Small intestine (tissue), 7 donors: ENCODE measurements around the gene NANOS1. TPM values are rescaled to one million over a fixed set of nuclear protein-coding genes. Genes with fewer than 3 reads are reported as not detected.

Experiments used
- DNase-seq, 2 donors: peaks; one replicate each; pipeline versions ENCODE4 v3.0.0 to v3.0.0-alpha.2; 2013
- FAIRE-seq: peaks from 2 replicates; lab custom pipeline; 2012; peaks lifted over from hg19 to GRCh38; lab: Jason Lieb, UNC
- H3K27ac ChIP-seq, 3 donors: one replicate each; pipeline ENCODE4 v1.5.1; 2013; ENCODE audit warnings: low read length in 2 of 3, mild to moderate bottlenecking in 2 of 3, control low read depth in 1 of 3, inconsistent platforms in 1 of 3, low read depth in 1 of 3, moderate library complexity in 1 of 3
- H3K27me3 ChIP-seq, 3 donors: one replicate each; pipeline ENCODE4 v1.6.1; 2013; ENCODE audit warnings: low read length in 3 of 3, inconsistent platforms in 1 of 3; ENCODE audit not compliant: control insufficient read depth in 3 of 3, insufficient read depth in 3 of 3
- H3K36me3 ChIP-seq, 3 donors: one replicate each; pipeline ENCODE4 v1.6.1; 2013; ENCODE audit warnings: low read length in 3 of 3, inconsistent platforms in 1 of 3, low read depth in 1 of 3, mild to moderate bottlenecking in 1 of 3, moderate library complexity in 1 of 3; ENCODE audit not compliant: control insufficient read depth in 3 of 3, insufficient read depth in 2 of 3
- H3K4me1 ChIP-seq, 3 donors: one replicate each; pipeline ENCODE4 v1.6.1; 2013; ENCODE audit warnings: low read length in 2 of 3, inconsistent platforms in 1 of 3, low read depth in 1 of 3, mild to moderate bottlenecking in 1 of 3, moderate library complexity in 1 of 3; ENCODE audit not compliant: control insufficient read depth in 3 of 3, insufficient read depth in 2 of 3
- H3K4me3 ChIP-seq, 3 donors: one replicate each; pipeline ENCODE4 v1.5.1; 2013; ENCODE audit warnings: low read length in 3 of 3, control low read depth in 1 of 3, inconsistent platforms in 1 of 3, low read depth in 1 of 3, mild to moderate bottlenecking in 1 of 3, moderate library complexity in 1 of 3
- H3K9me3 ChIP-seq, 2 donors: one replicate each; pipeline ENCODE4 v1.6.1; 2013; ENCODE audit warnings: low read depth in 1 of 2, low read length in 1 of 2; ENCODE audit not compliant: control insufficient read depth in 2 of 2, insufficient read depth in 1 of 2
- WGBS, 3 donors: extraction: QIAGEN DNeasy Blood & Tissue Kit; methylation state at CpG; one replicate each; pipeline ENCODE4 v1.1.7; 2013; 5-methylcytosine and 5-hydroxymethylcytosine counted together
- polyA plus RNA-seq, 4 donors: library from polyadenylated mRNA; stranded (reverse) in 3 of 4; unstranded in 1 of 4; fragments of 200-250 nt in 3 of 4; fragments of 120-200 nt in 1 of 4; gene quantifications; one replicate each; pipeline versions ENCODE4 v1.2.1 to v1.2.3, GENCODE V29; 2013
- donor health status: healthy with polysubstance abuse.
- donor health status: control.
- donor health status: control.
- donor health status: Bipolar disorder and iron deficiency.
- donor health status: healthy.

Gene NANOS1
- polyA plus RNA-seq, 4 donors: 0.50 to 0.61 TPM; not detected in 2

- FAIRE-seq (no peak), DNase-seq (peak; percentile 80 to 91)
- Histone ChIP-seq H3K27ac (peak overlapping the region; percentile 97 to 99 (median 97)), H3K4me1 (peaks cover 1 to 7% (median 5%) of the 10 kb centered on the region in 3 donors), H3K27me3 (no peaks in the 10 kb centered on the region), H3K9me3 (no peaks in the 10 kb centered on the region), H3K4me3 (peak overlapping the region; percentile 91 to 99 (median 91)), H3K36me3 (peaks cover 0 to 6% (median 0%) of the 10 kb centered on the region in 3 donors)
- WGBS, 3 donors: 0% methylated on average over 35 to 48 of the region's 48 CpGs
Observed at GRCh38 chr10:119079599-119080520, 50.3 kb downstream of the NANOS1 start.

DNA sequence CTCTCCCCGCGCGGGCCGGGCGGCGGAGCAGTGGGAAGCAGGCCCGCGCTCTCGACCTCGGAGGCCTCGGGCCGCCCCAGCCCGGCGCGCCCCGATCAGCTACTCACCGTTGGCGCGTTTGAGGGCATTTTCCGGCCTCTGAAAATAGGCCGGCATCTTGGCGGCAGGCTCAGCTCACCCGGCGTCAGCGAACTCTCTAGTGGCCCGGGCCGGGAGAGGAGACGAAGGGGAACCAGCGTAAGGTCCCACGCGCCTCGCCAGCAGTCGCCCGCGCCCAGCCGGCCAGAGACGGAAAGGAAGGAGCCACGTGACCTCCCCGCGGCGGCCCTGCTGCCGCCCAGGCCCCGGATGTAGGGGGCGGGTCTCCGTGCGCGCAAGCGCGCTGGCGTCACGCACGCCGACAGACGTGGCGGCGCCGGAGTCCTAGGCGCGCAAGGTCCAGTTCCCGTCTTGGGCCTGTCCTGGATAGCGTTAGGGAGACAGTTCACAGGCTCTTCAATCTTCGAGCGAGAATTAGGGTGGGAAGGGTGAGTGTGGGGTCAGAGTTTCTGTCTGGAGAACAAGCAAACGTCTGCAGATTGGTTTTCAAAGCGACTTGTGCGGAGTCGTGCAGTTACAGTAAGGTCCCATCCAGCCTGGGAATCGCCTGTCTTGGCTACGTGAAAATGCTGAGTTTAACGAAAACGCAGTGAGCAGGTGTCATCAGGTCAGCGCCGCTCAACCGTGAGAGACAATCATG, 51.2 kb downstream of the NANOS1 start, which contains the start of gene EIF3A:
TSS of gene EIF3A (minus strand) at position 297 of the 739 bp plus-strand sequence. CDS start at position 156, 141 bp downstream.
- DNase-seq: peak; percentile 91 to 97
- Histone ChIP-seq H3K9me3 (no peaks in the 10 kb centered on the region), H3K36me3 (peaks cover 0 to 6% (median 0%) of the 10 kb centered on the region in 3 donors), H3K4me3 (peak within 1 kb of the TSS; percentile 91 to 99 (median 91)), H3K4me1 (peaks cover 1 to 7% (median 5%) of the 10 kb centered on the region in 3 donors), H3K27me3 (no peaks in the 10 kb centered on the region), H3K27ac (peak within 1 kb of the TSS; percentile 97 to 99 (median 97))
- FAIRE-seq: no peak
- 0 to 1% (median 1%) methylated on average over 51 to 74 of the region's 74 CpGs for WGBS, 3 donors

Other genes starting within 250 kb of the NANOS1 start
- 100 to 1,000 TPM in 1 of 4 donors, 10 to 100 TPM in 3; 41.8 to 143 (median 52.8) TPM for gene EIF3A, start 51.1 kb downstream of the NANOS1 start, polyA plus RNA-seq
- 10 to 100 TPM; 20.3 to 91.6 (median 30.8) TPM for gene DENND10, start 74.4 kb downstream of the NANOS1 start, polyA plus RNA-seq
- gene SFXN4, start 136.0 kb downstream of the NANOS1 start, polyA plus RNA-seq: 10 to 100 TPM; 35.4 to 63.7 (median 54.4) TPM
- 100 to 1,000 TPM; 134 to 222 (median 200) TPM for gene PRDX3, start 149.1 kb downstream of the NANOS1 start, polyA plus RNA-seq
- 10 to 100 TPM; 21.6 to 50.5 (median 26.0) TPM for gene GRK5, start 177.9 kb downstream of the NANOS1 start, polyA plus RNA-seq